IPS-18a (cell line): ENCODE results near the gene FBLN1.

Experiments
- H3K27ac ChIP-seq: one replicate; pipeline ENCODE4 v1.5.1; 2013; ENCODE audit warnings: low read length
- H3K27me3 ChIP-seq: one replicate; pipeline ENCODE4 v1.6.1; 2013; ENCODE audit warnings: mild to moderate bottlenecking, low read length; ENCODE audit not compliant: control insufficient read depth, insufficient read depth
- H3K36me3 ChIP-seq: one replicate; pipeline ENCODE4 v1.6.1; 2013; ENCODE audit warnings: low read depth, low read length; ENCODE audit not compliant: control insufficient read depth
- H3K4me1 ChIP-seq: one replicate; pipeline ENCODE4 v1.6.1; 2013; ENCODE audit warnings: low read depth, low read length; ENCODE audit not compliant: control insufficient read depth
- H3K4me3 ChIP-seq: one replicate; pipeline ENCODE4 v1.5.1; 2013; ENCODE audit warnings: low read length
- H3K9ac ChIP-seq: one replicate; pipeline ENCODE4 v1.6.1; 2013; ENCODE audit warnings: mild to moderate bottlenecking, low read length, moderate library complexity
- H3K9me3 ChIP-seq: one replicate; pipeline ENCODE4 v1.6.1; 2013; ENCODE audit warnings: low read depth, low read length; ENCODE audit not compliant: control insufficient read depth

The FBLN1 gene

DNA sequence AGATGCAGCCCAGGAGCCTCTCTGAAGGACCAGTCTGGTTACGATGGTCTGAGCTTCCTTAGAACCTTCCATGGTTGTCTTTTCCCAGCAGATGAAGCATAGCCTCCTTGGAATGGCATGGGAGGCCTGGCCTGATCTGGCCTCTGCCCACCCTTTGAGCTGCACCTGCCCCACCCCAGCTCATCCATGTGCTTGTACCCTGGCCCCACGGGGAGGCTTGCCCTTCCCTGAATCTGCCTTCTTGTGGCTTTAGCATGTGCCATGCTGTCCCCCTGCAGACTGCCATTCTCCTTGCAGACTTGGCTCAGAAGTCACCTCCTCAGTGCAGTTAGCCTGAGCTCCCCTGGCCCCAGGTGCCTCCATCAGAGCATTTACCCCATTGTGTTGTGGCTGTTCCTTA is 62.5 kb downstream of the FBLN1 start:
- H3K9ac ChIP-seq: no peak overlapping the region
- peaks cover 5% of the 10 kb centered on the region for H3K36me3 ChIP-seq
- H3K4me3 ChIP-seq: no peak overlapping the region
- peaks cover 4% of the 10 kb centered on the region for H3K4me1 ChIP-seq
- H3K27me3 ChIP-seq: no peaks in the 10 kb centered on the region
- no peak overlapping the region for H3K27ac ChIP-seq
- no peaks in the 10 kb centered on the region for H3K9me3 ChIP-seq

GRCh38 chr22:45565973-45566372 is 63.3 kb downstream of the FBLN1 start:
- H3K9ac ChIP-seq: no peak overlapping the region
- H3K27ac ChIP-seq: no peak overlapping the region
- H3K36me3 ChIP-seq: peaks cover 5% of the 10 kb centered on the region
- peaks cover 4% of the 10 kb centered on the region for H3K4me1 ChIP-seq
- H3K27me3 ChIP-seq: no peaks in the 10 kb centered on the region
- H3K9me3 ChIP-seq: no peaks in the 10 kb centered on the region
- no peak overlapping the region for H3K4me3 ChIP-seq

DNA sequence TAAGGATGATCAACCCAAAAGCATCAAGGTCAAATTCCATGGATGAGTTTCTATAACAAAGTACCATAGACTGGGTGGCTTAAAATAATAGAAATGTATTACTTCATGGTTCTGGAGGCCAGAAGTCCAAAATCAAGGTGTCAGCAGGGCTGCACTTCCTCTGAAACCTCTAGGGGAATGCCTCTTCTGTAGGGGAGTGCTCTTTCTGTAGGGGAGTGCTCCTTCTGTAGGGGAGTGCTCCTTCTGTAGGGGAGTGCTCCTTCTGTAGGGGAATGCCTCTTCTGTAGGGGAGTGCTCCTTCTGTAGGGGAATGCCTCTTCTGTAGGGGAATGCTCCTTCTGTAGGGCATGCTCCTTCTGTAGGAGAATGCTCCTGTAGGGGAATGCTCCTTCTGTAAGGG is 65.5 kb downstream of the FBLN1 start:
- H3K4me1 ChIP-seq: peaks cover 4% of the 10 kb centered on the region
- H3K36me3 ChIP-seq: peaks cover 2% of the 10 kb centered on the region

DNA sequence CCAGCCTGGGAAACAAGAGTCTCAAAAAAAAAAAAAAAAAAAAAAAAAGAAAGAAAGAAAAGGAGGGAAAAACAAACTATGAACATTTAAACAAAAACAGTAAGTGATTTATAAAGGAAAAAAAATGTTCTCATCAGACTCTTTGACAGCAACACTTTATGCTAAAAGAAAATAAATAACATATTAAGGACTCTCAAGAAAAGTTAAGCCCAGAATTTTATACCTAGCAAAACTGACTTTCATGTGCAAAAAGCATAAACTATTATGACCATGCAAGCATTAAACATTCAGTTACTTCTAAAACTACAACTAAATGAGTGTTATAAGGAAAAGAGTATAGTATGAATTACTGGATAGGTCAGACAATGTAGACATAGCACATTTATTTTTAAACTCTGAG is 68.4 kb downstream of the FBLN1 start:
- Histone ChIP-seq H3K9ac (no peak overlapping the region), H3K4me3 (no peak overlapping the region), H3K36me3 (no peaks in the 10 kb centered on the region), H3K27me3 (no peaks in the 10 kb centered on the region), H3K27ac (no peak overlapping the region), H3K4me1 (peaks cover 2% of the 10 kb centered on the region), H3K9me3 (peaks cover 4% of the 10 kb centered on the region)

More for the DNA sequence above, 65.5 kb downstream of the FBLN1 start:
- Histone ChIP-seq H3K9ac (no peak overlapping the region), H3K4me3 (no peak overlapping the region), H3K9me3 (peaks cover 4% of the 10 kb centered on the region), H3K27ac (no peak overlapping the region), H3K27me3 (no peaks in the 10 kb centered on the region)

DNA sequence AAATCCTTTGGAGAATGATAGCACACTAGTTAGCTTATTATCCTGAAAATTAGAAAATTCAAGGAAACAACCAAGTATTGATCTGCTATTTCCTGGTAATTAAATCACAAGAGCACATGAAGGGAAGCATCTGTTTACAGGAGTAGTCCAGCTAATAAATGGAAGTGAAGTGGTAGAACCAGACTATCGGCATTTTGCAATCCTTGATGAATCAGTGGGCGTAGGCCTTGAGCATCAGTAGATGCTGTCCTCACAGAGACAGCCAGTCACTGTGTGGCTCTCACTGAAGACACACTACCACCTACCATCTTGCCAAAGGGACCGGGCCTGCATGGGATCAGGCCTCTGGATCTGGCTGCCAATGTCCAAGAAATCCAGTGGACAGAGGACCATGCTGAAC is 69.8 kb downstream of the FBLN1 start:
- Histone ChIP-seq H3K27ac (no peak overlapping the region), H3K36me3 (no peaks in the 10 kb centered on the region), H3K4me3 (no peak overlapping the region), H3K9ac (no peak overlapping the region), H3K27me3 (no peaks in the 10 kb centered on the region), H3K9me3 (peaks cover 4% of the 10 kb centered on the region), H3K4me1 (no peaks in the 10 kb centered on the region)

DNA sequence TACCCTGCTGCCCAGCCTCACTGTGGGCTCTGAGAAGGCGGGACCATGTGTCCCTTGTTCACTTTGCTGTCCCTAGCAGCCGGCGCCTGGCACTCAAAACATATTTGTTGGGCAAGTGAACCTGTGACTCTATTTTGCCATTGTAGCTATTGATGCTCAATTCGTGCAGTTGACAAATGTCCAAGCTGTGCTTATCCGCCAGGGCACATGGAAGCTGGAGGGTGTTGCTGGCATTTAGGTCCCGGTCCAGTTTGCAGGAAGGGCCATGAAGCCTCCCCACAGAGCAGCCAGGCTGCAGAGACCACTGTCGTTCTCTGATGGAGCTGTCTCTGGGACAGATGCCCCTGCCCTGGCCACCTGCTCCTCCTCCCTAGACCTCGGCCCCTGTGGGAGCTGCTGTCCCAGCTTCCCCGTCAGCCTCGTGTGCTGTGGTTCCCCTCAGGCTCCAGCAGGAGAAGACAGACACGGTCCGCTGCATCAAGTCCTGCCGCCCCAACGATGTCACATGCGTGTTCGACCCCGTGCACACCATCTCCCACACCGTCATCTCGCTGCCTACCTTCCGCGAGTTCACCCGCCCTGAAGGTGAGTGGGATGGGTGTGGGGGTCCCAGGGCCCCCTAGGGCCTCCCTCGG is 71.5 kb downstream of the FBLN1 start:
- Histone ChIP-seq H3K27me3 (no peaks in the 10 kb centered on the region), H3K27ac (no peak overlapping the region)

GRCh38 chr22:45575173-45575572 is 72.5 kb downstream of the FBLN1 start:
- Histone ChIP-seq H3K27ac (no peak overlapping the region), H3K4me3 (no peak overlapping the region), H3K9ac (no peak overlapping the region), H3K36me3 (no peaks in the 10 kb centered on the region), H3K4me1 (no peaks in the 10 kb centered on the region), H3K27me3 (no peaks in the 10 kb centered on the region), H3K9me3 (peaks cover 4% of the 10 kb centered on the region)

More for the DNA sequence above, 71.5 kb downstream of the FBLN1 start:
- Histone ChIP-seq H3K4me1 (no peaks in the 10 kb centered on the region), H3K9me3 (peaks cover 4% of the 10 kb centered on the region), H3K4me3 (no peak overlapping the region), H3K36me3 (no peaks in the 10 kb centered on the region), H3K9ac (no peak overlapping the region)

- H3K9me3 ChIP-seq: peaks cover 4% of the 10 kb centered on the region
- no peak overlapping the region for H3K4me3 ChIP-seq
- no peaks in the 10 kb centered on the region for H3K4me1 ChIP-seq
- no peaks in the 10 kb centered on the region for H3K36me3 ChIP-seq
- no peaks in the 10 kb centered on the region for H3K27me3 ChIP-seq
- no peak overlapping the region for H3K9ac ChIP-seq
- no peak overlapping the region for H3K27ac ChIP-seq
Measured at GRCh38 chr22:45575607-45576272, 73.1 kb downstream of the FBLN1 start.

DNA sequence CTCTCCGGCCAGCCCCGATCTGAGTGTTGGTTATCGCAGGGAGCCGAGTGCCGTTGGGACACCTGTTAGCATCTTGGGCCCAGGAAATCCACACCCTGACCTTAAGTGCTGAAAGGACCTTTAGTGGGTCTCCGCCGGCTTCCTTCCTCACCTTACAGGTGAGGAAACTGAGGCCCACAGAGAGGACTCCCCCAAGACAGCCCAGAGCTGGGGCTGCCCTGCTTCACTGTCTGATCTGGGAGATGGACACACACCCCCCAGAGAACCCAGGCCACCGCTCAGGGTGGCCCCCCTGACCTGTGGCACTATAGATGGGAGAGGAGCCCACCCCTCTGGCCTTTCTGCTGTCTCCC is 73.6 kb downstream of the FBLN1 start:
- Histone ChIP-seq H3K36me3 (no peaks in the 10 kb centered on the region), H3K4me3 (no peak overlapping the region), H3K4me1 (no peaks in the 10 kb centered on the region), H3K27ac (no peak overlapping the region), H3K9ac (no peak overlapping the region), H3K27me3 (no peaks in the 10 kb centered on the region), H3K9me3 (peaks cover 2% of the 10 kb centered on the region)

DNA sequence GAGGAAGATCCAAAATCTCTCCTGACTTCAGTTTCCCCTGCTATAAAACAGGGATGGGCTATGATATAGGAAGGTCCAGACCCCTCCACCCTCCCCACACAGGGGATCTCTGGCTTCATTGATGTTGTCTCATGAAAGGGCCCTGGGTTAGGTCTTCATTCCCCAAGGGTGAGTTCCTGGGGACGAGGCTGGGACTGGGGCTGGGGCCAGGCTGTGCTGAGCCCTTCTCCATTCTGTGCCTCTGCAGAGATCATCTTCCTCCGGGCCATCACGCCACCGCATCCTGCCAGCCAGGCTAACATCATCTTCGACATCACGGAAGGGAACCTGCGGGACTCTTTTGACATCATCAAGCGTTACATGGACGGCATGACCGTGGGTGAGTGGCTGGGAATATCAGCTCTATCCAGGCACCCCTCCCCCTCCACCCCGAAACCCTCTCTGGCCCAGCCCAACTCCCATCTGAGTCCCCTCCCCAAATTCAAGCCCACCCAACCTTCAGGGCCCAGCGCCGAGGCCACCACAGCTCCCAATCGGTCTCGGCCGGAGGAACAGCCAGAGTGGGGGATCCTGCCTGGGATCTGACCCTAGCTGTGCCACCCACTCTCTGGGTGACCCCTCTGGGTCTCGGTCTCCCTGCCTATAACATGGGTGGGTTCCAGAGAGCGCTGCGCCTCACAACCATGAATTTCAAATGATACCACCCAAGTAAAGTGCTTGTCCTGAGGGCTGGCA is 74.2 kb downstream of the FBLN1 start:
- no peaks in the 10 kb centered on the region for H3K9me3 ChIP-seq
- no peak overlapping the region for H3K9ac ChIP-seq
- H3K36me3 ChIP-seq: no peaks in the 10 kb centered on the region
- H3K27me3 ChIP-seq: no peaks in the 10 kb centered on the region
- H3K27ac ChIP-seq: no peak overlapping the region
- no peak overlapping the region for H3K4me3 ChIP-seq
- H3K4me1 ChIP-seq: no peaks in the 10 kb centered on the region

DNA sequence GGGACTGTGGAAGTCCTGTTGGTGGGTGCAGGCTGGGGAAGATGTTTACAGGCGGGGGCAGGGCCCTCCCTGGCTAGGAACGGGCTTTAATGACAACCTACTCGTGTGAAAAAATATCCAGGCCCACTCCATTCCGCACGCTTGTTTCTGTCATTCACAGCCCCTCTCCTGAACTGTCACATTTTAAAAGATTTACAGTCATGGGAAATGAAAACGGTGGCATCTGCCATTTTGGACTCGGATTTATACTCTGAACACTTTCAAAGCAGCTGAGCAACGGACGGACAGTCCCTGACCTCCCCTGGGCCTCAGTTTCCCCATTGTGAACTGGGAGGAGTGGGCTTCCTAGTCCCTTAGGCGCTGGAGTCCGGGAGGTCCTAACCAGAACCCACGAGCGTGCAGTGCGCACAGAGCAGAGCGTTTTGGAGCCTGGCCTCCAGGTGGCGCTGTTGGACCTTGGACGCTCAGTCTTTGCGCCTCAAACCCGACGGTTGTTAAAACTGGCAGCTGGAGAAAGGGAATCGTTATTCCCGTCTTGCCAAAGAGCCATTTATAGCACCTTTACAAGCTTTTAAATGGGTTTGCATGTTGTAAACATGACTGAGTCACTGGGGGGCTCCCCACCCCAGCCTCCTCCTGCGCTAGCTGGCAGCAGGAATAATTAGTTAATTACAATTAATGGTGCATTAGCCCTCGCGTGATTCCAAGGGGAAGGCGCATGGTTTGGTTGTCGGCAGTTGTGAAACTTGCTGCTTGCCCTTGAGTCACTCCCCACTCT is 75.3 kb downstream of the FBLN1 start:
- Histone ChIP-seq H3K9ac (no peak overlapping the region), H3K27ac (no peak overlapping the region), H3K4me3 (no peak overlapping the region), H3K36me3 (no peaks in the 10 kb centered on the region), H3K9me3 (no peaks in the 10 kb centered on the region), H3K27me3 (no peaks in the 10 kb centered on the region), H3K4me1 (no peaks in the 10 kb centered on the region)
